Left ventricle myocardium inferior (tissue), 1 donor: ENCODE results near the gene ABCC9. TPM values are rescaled to one million over a fixed set of nuclear protein-coding genes. Genes with fewer than 3 reads are reported as not detected.
A peak's percentile ranks its signal among the peaks of the same experiment; 100 is the strongest.
"Not testable (repeated sequence)": the region's sequence is repeated elsewhere in the genome, so short reads cannot be mapped to it uniquely, and the experiment has no call there.

ENCODE experiments used
- DNase-seq: peaks from one replicate; pipeline ENCODE4 v3.0.0-alpha.2; 2020
- H3K27ac ChIP-seq: fragments of 200-600 bp; replicated peaks from 2 replicates; pipeline ENCODE4 v1.8.0; 2021
- H3K27me3 ChIP-seq: fragments of 200-600 bp; 2 replicates; pipeline ENCODE4 v1.8.0; 2021; ENCODE audit warnings: low read depth
- H3K36me3 ChIP-seq: fragments of 200-600 bp; 2 replicates; pipeline ENCODE4 v1.8.0; 2021
- H3K4me1 ChIP-seq: fragments of 200-600 bp; 2 replicates; pipeline ENCODE4 v1.8.0; 2021
- H3K4me3 ChIP-seq: fragments of 200-600 bp; 2 replicates; pipeline ENCODE4 v1.8.0; 2021; ENCODE audit warnings: mild to moderate bottlenecking, moderate library complexity
- H3K9me3 ChIP-seq: fragments of 200-600 bp; replicated peaks from 2 replicates; pipeline ENCODE4 v1.8.0; 2021
- CTCF ChIP-seq: fragments of 200-600 bp; IDR thresholded peaks from 2 replicates; pipeline ENCODE4 v1.8.0; 2021; ENCODE audit warnings: antibody characterized with exemption, mild to moderate bottlenecking, borderline replicate concordance
- intact Hi-C: fragments of 100-400 bp; cut with micrococcal nuclease; formaldehyde crosslinking; loops from one replicate; pipeline ENCODE4 v1.11.0; 2022
- total RNA-seq: library from RNA; stranded (reverse); fragmentation: NEBNext Ultra II Directional; extraction: Animal tissue kit (Norgen Biotek cat#: 25700); gene quantifications from one replicate; pipeline ENCODE4 v1.2.1, GENCODE V29; 2021
- donor health status: DM: no; HTN: yes; CAD: no; lungs with severe emphysema.

The ABCC9 gene
- total RNA-seq, 1 donor from 2014 or later = 81.8 TPM

DNA sequence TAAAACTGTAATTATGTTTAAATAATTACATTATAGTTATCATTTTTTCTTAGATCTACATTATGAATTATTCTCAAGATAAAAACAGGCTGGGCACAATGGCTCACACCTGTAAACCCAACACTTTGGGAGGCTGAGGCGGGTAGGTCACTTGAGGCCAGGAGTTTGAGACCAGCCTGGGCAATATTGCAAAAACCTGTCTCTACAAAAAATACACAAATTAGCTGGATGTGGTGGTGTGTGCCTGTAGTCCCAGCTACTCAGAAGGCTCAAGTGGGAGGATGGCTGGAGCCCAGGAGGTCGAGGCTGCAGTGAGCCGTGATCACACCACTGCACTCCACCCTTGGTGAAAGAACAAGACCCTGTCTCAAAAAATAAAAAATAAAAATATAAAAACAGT, 126.4 kb downstream of the ABCC9 start:
- no peaks in the 10 kb centered on the region for H3K27me3 ChIP-seq
- H3K9me3 ChIP-seq = no peaks in the 10 kb centered on the region
- no peak for TF ChIP-seq CTCF
- DNase-seq = no peak
- H3K4me3 ChIP-seq = no peak overlapping the region
- H3K4me1 ChIP-seq = peaks cover 41% of the 10 kb centered on the region
- intact Hi-C loops = no loop called here
- peaks cover 38% of the 10 kb centered on the region for H3K36me3 ChIP-seq
- peak overlapping the region; percentile 71 for H3K27ac ChIP-seq

DNA sequence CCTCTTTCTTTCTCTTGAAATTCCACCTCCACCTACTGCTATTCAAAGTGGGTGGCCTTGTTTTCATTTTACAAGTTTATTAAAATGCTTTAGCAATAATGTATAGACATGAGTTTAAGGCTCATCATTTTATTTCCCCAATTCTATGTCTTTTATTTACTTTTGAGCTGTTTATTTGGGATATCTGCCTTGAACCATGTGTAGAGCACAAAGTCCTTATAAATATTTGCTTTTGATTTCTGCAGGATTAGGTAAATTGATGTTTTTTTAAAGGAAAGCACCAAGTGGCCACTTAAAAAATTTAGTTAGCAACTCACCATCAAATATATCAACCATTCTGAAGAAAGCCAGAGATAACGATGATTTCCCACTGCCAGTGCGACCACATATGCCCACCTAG, 126.9 kb downstream of the ABCC9 start:
- DNase-seq = no peak
- H3K4me1 ChIP-seq = peaks cover 38% of the 10 kb centered on the region
- peaks cover 42% of the 10 kb centered on the region for H3K36me3 ChIP-seq
- no peak overlapping the region for H3K4me3 ChIP-seq
- no peaks in the 10 kb centered on the region for H3K9me3 ChIP-seq
- no peak for TF ChIP-seq CTCF
- peak overlapping the region; percentile 71 for H3K27ac ChIP-seq
- no peaks in the 10 kb centered on the region for H3K27me3 ChIP-seq
- intact Hi-C loops = no loop called here

DNA sequence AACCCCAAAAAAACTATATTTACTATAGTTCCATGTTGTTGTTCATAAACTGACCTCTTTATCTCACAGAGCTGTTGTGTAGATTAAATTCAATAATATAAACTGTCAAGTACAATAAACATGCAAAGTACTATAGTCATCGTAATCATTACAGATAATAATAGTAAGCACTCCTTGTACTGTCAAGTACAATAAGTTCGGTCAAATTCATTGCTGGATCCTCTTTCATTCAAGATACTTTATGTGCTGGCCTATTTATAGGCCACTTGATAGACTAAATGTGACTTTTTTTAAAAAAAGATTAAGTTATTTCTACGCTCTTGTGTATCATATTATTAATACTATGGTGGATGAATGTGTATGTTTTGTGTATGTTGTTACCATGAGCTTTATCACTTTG, 127.5 kb downstream of the ABCC9 start:
- DNase-seq = no peak
- Histone ChIP-seq H3K9me3 (no peaks in the 10 kb centered on the region), H3K36me3 (peaks cover 44% of the 10 kb centered on the region), H3K4me1 (peaks cover 36% of the 10 kb centered on the region), H3K27ac (peak overlapping the region; percentile 71), H3K27me3 (no peaks in the 10 kb centered on the region), H3K4me3 (no peak overlapping the region)
- intact Hi-C loops = no loop called here
- no peak for TF ChIP-seq CTCF

DNA sequence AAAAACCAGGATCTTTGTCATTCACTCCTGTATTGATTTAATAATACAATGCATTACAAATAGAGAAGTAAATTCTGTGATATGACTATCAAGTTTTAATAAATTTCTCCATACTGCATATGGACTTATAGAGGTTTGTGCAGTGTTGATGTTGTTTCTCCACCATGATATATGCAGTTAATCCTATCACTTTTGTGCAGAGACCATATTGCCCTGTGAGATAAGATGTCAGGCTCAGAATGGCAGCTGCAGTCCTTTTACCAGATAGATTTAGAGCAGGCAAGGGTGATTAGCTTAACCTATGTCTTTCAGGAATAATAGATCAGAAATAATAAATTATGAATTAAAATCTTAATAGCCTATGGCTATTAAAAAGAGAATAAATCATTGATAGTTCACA, 128.1 kb downstream of the ABCC9 start:
- TF ChIP-seq CTCF = no peak
- H3K36me3 ChIP-seq = peaks cover 44% of the 10 kb centered on the region
- peaks cover 32% of the 10 kb centered on the region for H3K4me1 ChIP-seq
- H3K4me3 ChIP-seq = no peak overlapping the region
- intact Hi-C loops = no loop called here
- no peaks in the 10 kb centered on the region for H3K9me3 ChIP-seq
- no peaks in the 10 kb centered on the region for H3K27me3 ChIP-seq
- H3K27ac ChIP-seq = peak overlapping the region; percentile 71
- DNase-seq = no peak

- Histone ChIP-seq H3K27ac (peak overlapping the region; percentile 71), H3K4me1 (peaks cover 30% of the 10 kb centered on the region), H3K36me3 (peaks cover 45% of the 10 kb centered on the region)
- H3K4me3 ChIP-seq, DNase-seq, intact Hi-C loops, H3K27me3 ChIP-seq, H3K9me3 ChIP-seq: not testable (repeated sequence)
Observed at GRCh38 chr12:21812340-21812739, 128.9 kb downstream of the ABCC9 start.

GRCh38 chr12:21809100-21809499, 132.1 kb downstream of the ABCC9 start:
- intact Hi-C loops = no loop called here
- no peak for TF ChIP-seq CTCF
- Histone ChIP-seq H3K4me1 (peaks cover 16% of the 10 kb centered on the region), H3K27ac (peak overlapping the region; percentile 25), H3K9me3 (no peaks in the 10 kb centered on the region), H3K36me3 (peaks cover 58% of the 10 kb centered on the region), H3K4me3 (no peak overlapping the region), H3K27me3 (no peaks in the 10 kb centered on the region)
- DNase-seq = no peak
